Activated CD8-positive, alpha-beta memory T cell treated with anti-CD3 and anti-CD28 coated beads, Interleukin-2, amount 10 ng/mL, durations not matched to agents 7 days and 5 days (primary cell): Measurements from ENCODE around the gene PNRC2. TPM values are rescaled to one million over a fixed set of nuclear protein-coding genes. Genes with fewer than 3 reads are reported as not detected.
"Not testable (repeated sequence)": the region's sequence is repeated elsewhere in the genome, so short reads cannot be mapped to it uniquely, and the experiment has no call there.

Source experiments
- ATAC-seq: fragments of 150-1000 bp; cut with Tn5 transposase; one replicate; pipeline ENCODE4 v1.10.0; 2021; ENCODE audit warnings: moderate library complexity
- CTCF ChIA-PET: fragments of 350-600 bp; sonication (Branson Sonifier 250); formaldehyde crosslinking; loops from one replicate; lab custom pipeline; 2021; ENCODE audit warnings: antibody characterized with exemption; lab: Charles Lee
- DNase-seq: peaks from one replicate; pipeline ENCODE4 v3.0.0-alpha.2; 2020
- H3K27ac Mint-ChIP-seq: one replicate; pipeline ENCODE4 v1.8.0; 2021; ENCODE audit warnings: mild to moderate bottlenecking, mixed read lengths
- H3K27me3 Mint-ChIP-seq: one replicate; pipeline ENCODE4 v1.8.0; 2021; ENCODE audit warnings: mixed read lengths
- H3K36me3 Mint-ChIP-seq: one replicate; pipeline ENCODE4 v1.8.0; 2021; ENCODE audit warnings: mild to moderate bottlenecking, mixed read lengths
- H3K4me1 Mint-ChIP-seq: one replicate; pipeline ENCODE4 v1.8.0; 2021; ENCODE audit warnings: mixed read lengths
- H3K4me3 Mint-ChIP-seq: one replicate; pipeline ENCODE4 v1.8.0; 2021; ENCODE audit warnings: mild to moderate bottlenecking, moderate library complexity, mixed read lengths
- H3K9me3 Mint-ChIP-seq: one replicate; pipeline ENCODE4 v1.8.0; 2022; ENCODE audit warnings: low read depth, mixed read lengths
- microRNA-seq: library from miRNA; unstranded; fragments of <30 nt; microRNA quantifications from one replicate; pipeline ENCODE4 v1.2.0, GENCODE V29; 2022
- total RNA-seq, 2 experiments: library from RNA; stranded (reverse); gene quantifications; one replicate each; pipeline ENCODE4 v1.2.3, GENCODE V29; 2021

Gene PNRC2
- total RNA-seq, 2 experiments from 2014 or later, result 139 to 147 TPM

- no peak for ATAC-seq
- no peaks in the 10 kb centered on the region for H3K4me1 Mint-ChIP-seq
- no peak for DNase-seq
- no peak overlapping the region for H3K4me3 Mint-ChIP-seq
- no peak overlapping the region for H3K27ac Mint-ChIP-seq
- H3K36me3 Mint-ChIP-seq, result no peaks in the 10 kb centered on the region
- H3K9me3 Mint-ChIP-seq, result no peaks in the 10 kb centered on the region
- H3K27me3 Mint-ChIP-seq, result peaks cover 57% of the 10 kb centered on the region
- CTCF ChIA-PET, result no interaction called here
These were observed 47.5 kb downstream of the PNRC2 start for GRCh38 chr1:24007079-24007478.

- H3K4me1 Mint-ChIP-seq, CTCF ChIA-PET, H3K4me3 Mint-ChIP-seq, H3K36me3 Mint-ChIP-seq, H3K9me3 Mint-ChIP-seq, ATAC-seq, DNase-seq, H3K27ac Mint-ChIP-seq: not testable (repeated sequence)
- H3K27me3 Mint-ChIP-seq, result peaks cover 52% of the 10 kb centered on the region
These were observed 49.1 kb downstream of the PNRC2 start for GRCh38 chr1:24008574-24009184.

- CTCF ChIA-PET, result no interaction called here
These were observed 49.8 kb downstream of the PNRC2 start for GRCh38 chr1:24009406-24009805.

GRCh38 chr1:24010650-24011049 is 51.0 kb downstream of the PNRC2 start:
- peaks cover 51% of the 10 kb centered on the region for H3K27me3 Mint-ChIP-seq
- CTCF ChIA-PET, result interaction anchor here (0.7 kb wide), 1 partner anchor 874 kb away, joined by 3 read pairs; no protein-coding TSS in a partner anchor
- no peaks in the 10 kb centered on the region for H3K4me1 Mint-ChIP-seq
- no peaks in the 10 kb centered on the region for H3K9me3 Mint-ChIP-seq
- DNase-seq (no peak), ATAC-seq (no peak)
- no peaks in the 10 kb centered on the region for H3K36me3 Mint-ChIP-seq
- no peak overlapping the region for H3K27ac Mint-ChIP-seq
- no peak overlapping the region for H3K4me3 Mint-ChIP-seq

More at GRCh38 chr1:24009406-24009805, 49.8 kb downstream of the PNRC2 start:
- H3K4me1 Mint-ChIP-seq, result no peaks in the 10 kb centered on the region
- no peak overlapping the region for H3K4me3 Mint-ChIP-seq
- ATAC-seq, result no peak
- H3K27me3 Mint-ChIP-seq, result peaks cover 49% of the 10 kb centered on the region
- no peaks in the 10 kb centered on the region for H3K9me3 Mint-ChIP-seq
- no peaks in the 10 kb centered on the region for H3K36me3 Mint-ChIP-seq
- DNase-seq, result no peak
- H3K27ac Mint-ChIP-seq, result no peak overlapping the region

- H3K36me3 Mint-ChIP-seq, H3K27ac Mint-ChIP-seq, ATAC-seq, CTCF ChIA-PET, H3K4me3 Mint-ChIP-seq, H3K4me1 Mint-ChIP-seq, DNase-seq, H3K9me3 Mint-ChIP-seq: not testable (repeated sequence)
- peaks cover 47% of the 10 kb centered on the region for H3K27me3 Mint-ChIP-seq
These were observed 53.2 kb downstream of the PNRC2 start for GRCh38 chr1:24012878-24013277.

Small RNAs within 50 kb of the gene (microRNA-seq; reads per million reads assigned to microRNA genes)
- not detected for gene MIR378F

Other genes with a start within 250 kb of the PNRC2 start
- gene ELOA, start 216.4 kb upstream of the PNRC2 start, total RNA-seq, result 10 to 100 TPM; 30.1 to 40.7 TPM
- gene PITHD1, start 181.4 kb upstream of the PNRC2 start, total RNA-seq, result 10 to 100 TPM; 52.9 to 67.1 TPM
- gene LYPLA2, start 168.7 kb upstream of the PNRC2 start, total RNA-seq, result 10 to 100 TPM; 75.7 to 87.2 TPM
- 10 to 100 TPM; 39.0 to 41.2 TPM for gene GALE, start 159.1 kb upstream of the PNRC2 start, total RNA-seq
- 10 to 100 TPM; 23.8 to 29.0 TPM for gene HMGCL, start 134.4 kb upstream of the PNRC2 start, total RNA-seq
- 1 to 10 TPM; 5.6 to 6.5 TPM for gene FUCA1, start 91.5 kb upstream of the PNRC2 start, total RNA-seq
- gene CNR2, start 46.5 kb upstream of the PNRC2 start, total RNA-seq, result under 1 TPM; 0.14 to 0.47 TPM
- 100 to 1,000 TPM; 221 to 226 TPM for gene SRSF10, start 20.5 kb downstream of the PNRC2 start, total RNA-seq
- not detected for gene MYOM3, start 152.3 kb downstream of the PNRC2 start, total RNA-seq
- under 1 TPM in 1 of 2 experiments, not detected in 1; 0.15 TPM for gene IL22RA1, start 183.3 kb downstream of the PNRC2 start, total RNA-seq
- gene IFNLR1, start 227.5 kb downstream of the PNRC2 start, total RNA-seq, result 1 to 10 TPM; 6.8 to 6.9 TPM